ENCODE data around the gene CD300A.

CD300A gene

DNA sequence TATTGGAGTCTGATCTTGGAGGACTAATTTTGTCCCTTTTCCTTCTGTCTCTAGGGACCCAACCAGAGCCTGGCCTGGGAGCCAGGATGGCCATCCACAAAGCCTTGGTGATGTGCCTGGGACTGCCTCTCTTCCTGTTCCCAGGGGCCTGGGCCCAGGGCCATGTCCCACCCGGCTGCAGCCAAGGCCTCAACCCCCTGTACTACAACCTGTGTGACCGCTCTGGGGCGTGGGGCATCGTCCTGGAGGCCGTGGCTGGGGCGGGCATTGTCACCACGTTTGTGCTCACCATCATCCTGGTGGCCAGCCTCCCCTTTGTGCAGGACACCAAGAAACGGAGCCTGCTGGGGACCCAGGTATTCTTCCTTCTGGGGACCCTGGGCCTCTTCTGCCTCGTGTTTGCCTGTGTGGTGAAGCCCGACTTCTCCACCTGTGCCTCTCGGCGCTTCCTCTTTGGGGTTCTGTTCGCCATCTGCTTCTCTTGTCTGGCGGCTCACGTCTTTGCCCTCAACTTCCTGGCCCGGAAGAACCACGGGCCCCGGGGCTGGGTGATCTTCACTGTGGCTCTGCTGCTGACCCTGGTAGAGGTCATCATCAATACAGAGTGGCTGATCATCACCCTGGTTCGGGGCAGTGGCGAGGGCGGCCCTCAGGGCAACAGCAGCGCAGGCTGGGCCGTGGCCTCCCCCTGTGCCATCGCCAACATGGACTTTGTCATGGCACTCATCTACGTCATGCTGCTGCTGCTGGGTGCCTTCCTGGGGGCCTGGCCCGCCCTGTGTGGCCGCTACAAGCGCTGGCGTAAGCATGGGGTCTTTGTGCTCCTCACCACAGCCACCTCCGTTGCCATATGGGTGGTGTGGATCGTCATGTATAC lies 26.5 kb upstream of the CD300A start:
- no peak for DNase-seq (ENCODE audit: low read depth)

- DNase-seq (ENCODE audit: low read depth), result no peak
Measured at GRCh38 chr17:74441537-74441936, 24.9 kb upstream of the CD300A start.

DNA sequence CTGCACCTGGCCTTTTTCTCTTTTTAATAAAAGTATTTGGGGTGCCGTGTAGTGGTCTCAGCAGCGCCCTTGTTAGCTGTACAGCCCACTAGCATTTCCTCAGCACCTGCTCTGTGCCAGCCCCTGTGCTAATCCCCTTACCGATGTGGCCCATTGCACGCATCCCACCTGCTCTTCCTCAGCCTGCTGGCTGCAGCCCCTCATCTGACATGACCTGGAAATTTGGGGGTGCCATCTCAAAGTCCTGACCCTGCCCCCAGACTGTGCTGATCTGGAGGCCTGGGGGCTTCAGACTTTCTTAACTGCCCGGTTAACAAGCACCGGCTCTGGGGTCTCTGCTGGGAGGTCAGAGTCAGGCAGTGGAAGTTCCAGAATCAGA lies 24.2 kb upstream of the CD300A start:
- DNase-seq (ENCODE audit: low read depth), result no peak

GRCh38 chr17:74442670-74443515 lies 23.5 kb upstream of the CD300A start:
- no peak for DNase-seq (ENCODE audit: low read depth)

DNA sequence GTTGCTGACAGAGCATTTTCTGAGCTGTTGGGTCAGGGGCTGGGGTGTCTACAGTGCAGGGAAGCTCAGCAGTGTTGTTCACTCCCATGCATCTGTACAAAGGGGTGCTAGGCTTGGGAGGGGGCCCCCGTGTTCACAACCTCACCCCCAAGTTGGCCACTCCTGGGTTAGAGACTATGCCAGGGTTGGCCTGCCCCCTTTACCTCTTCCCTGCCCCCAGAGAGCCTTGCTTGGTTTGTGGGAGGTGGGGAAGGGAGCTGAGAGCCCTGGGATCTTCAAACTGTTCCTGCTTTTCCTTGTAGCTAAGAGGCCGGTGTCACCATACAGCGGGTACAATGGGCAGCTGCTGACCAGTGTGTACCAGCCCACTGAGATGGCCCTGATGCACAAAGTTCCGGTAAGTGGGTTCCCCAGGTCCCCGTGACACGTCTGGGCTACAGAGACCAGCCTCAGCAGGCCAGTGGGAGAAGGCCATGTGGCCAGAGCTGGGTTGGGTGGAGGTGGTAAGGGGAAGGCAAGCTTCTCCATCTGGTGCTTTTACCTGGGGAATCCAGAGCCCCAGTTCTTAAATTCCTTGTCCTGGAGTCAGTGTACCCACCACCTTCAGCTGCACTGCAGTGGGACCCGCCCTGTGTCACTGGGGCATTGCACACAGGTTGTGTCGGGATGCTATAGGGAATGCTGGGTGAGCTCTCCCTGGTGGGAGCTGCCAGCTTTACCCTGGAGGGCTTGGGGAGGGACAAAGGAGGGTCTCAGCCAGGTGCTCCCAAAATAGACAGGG lies 22.7 kb upstream of the CD300A start:
- no peak for DNase-seq (ENCODE audit: low read depth)

DNA sequence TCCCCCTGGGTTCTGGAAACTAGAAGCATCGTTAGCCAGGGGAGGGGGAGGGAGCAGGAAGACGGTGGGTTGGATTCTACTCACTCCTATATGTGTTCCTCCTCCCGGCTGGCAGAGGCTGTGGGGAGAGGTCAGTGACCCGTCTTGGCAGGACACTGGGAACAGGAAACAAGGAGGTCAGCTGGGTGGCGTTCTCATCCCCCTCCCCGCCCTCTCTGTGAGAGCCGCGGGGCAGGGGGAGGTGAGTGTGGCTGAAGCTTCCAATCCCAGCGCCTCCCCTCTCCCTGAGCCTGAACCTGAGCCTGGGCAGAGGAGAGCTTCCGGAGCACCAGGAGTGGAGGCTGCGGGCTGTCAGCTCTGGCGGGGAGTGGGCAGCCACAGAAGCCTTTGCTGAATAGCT lies 22.0 kb upstream of the CD300A start:
- no peak for DNase-seq (ENCODE audit: low read depth)

DNA sequence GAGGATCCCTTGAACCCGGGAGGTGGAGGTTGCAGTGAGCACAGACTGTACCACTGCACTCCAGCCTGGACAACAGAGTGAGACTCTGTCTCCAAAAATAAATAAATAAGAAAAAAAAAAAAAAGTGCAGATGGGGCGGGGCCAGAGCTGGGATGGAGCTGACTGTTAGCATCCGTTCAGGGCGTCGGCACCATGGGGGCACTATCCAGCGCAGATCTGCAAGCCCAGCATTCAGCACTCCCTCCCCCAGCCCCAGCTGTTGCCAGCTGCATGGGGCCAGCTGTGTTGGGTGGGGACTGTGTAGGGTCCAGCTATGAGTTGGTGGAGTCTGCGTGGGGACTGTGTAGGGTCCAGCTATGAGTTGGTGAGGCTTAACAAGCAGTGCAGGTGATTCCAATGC lies 21.3 kb upstream of the CD300A start:
- DNase-seq (ENCODE audit: low read depth), result no peak

- no peak for DNase-seq (ENCODE audit: low read depth)
Measured at GRCh38 chr17:74446551-74447500, 19.6 kb upstream of the CD300A start.

DNA sequence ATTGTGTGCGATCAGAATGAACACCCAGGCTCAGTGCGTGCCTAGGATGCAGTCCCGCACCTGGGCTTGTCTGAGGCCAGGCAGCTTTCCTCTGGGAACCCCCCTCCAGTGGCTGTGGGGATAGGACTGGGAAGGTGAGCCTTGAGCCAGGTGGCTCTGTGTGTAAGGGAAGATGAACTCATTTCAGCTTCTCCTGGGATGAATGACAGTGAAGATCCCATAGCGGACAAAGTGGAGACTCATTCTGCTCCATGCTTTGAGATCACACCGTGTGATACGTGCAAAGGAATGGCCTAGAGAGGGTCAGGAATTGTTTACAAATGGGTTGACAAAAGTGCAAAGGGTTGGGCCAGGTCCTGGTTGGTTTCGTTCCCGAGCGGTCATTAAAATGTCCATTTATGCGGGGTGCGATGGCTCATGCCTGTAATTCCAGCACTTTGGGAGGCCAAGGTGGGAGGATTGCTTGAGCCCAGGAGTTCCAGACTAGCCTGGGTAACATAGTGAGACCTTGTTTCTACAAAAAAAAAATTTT lies 18.7 kb upstream of the CD300A start:
- DNase-seq (ENCODE audit: low read depth), result no peak

- no peak for DNase-seq (ENCODE audit: low read depth)
Measured at GRCh38 chr17:74448756-74449155, 17.7 kb upstream of the CD300A start.

- DNase-seq (ENCODE audit: low read depth), result no peak
Measured at GRCh38 chr17:74449306-74449705, 17.1 kb upstream of the CD300A start.

DNA sequence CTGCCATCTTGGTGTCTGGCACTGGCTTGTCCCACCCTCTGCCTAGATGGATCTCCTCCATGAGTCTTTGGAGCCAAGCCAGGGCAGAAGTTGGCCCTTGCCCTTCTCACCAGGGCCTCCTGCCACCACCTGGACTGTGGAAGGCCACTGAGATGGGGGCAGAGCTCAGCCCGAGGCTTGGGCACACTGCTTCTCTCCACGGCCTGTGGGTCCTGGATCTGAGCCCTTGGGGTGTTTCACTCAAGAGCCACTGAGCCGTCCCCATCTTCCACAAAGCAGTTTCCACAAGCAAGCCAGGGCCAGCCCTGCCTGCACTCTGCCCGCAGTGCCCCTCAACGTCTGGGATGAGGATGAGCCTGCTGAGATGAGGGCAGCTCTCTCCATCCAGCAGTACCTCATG lies 16.7 kb upstream of the CD300A start:
- no peak for DNase-seq (ENCODE audit: low read depth)

- DNase-seq (ENCODE audit: low read depth), result no peak
Measured at GRCh38 chr17:74450231-74450630, 16.2 kb upstream of the CD300A start.

- DNase-seq (ENCODE audit: low read depth), result no peak
Measured at GRCh38 chr17:74450925-74451403, 15.5 kb upstream of the CD300A start.

DNA sequence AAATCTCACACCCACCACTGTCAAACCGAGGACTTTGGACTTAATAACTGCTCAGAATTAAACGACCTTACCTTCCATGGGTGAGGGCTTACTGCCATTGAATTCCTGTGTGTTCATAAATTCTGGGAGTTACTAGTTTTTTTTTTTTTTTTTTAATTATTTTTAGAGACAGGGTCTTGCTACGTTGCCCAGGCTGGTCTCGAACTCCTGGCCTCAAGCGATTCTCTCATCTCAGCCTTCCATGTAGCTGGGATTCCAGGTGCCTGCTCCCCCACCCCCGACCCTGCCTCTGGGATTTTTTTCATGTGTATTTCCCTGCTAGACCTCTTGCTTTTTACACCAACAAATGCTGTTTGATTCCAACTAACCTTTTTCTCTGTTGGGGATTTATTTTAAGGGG lies 14.9 kb upstream of the CD300A start:
- no peak for DNase-seq (ENCODE audit: low read depth)

GRCh38 chr17:74452033-74452840 lies 14.2 kb upstream of the CD300A start:
- no peak for DNase-seq (ENCODE audit: low read depth)

GRCh38 chr17:74452841-74453661 lies 13.4 kb upstream of the CD300A start:
- DNase-seq (ENCODE audit: low read depth), result no peak

- peak; percentile 45 for DNase-seq (ENCODE audit: low read depth)
Measured at GRCh38 chr17:74453665-74454196, 12.7 kb upstream of the CD300A start.

Data from T follicular helper cell (primary cell).